ENCODE data around the gene PMP22. TPM values are rescaled to one million over a fixed set of nuclear protein-coding genes. Genes with fewer than 3 reads are reported as not detected.

Gene PMP22
- total and polyA plus RNA-seq, 4 experiments from 2014 or later, result 0.53 to 0.76 TPM; not detected in 2

DNA sequence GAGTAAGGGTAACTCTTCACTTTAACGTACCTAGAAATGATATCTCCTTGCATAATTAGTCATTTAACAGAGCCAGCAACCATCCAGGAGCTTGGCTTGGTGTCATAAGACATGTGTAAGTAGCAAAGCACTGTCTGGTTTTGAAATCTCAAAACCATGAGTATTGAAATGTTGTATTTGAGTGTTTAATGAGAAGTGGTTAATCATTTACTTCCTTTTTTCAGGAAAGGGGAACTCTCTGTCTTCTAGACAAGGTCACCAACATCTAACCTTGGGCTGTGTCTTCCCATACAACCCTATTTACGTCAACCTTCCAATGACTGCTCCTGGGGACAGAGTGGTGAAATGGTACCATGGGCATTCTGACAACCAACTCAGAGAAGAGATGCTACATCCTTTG, 27.1 kb downstream of the PMP22 start:
- H3K9me3 ChIP-seq (ENCODE audit: control insufficient read depth in 1 of 2, low read length in 2 of 2), result no peaks in the 10 kb centered on the region
- no peak for DNase-seq
- Mint-ChIP-seq H3K9me3 (peaks cover 0 to 6% (median 2%) of the 10 kb centered on the region in 8 donors), H3K4me1 (peaks cover 0 to 8% (median 1%) of the 10 kb centered on the region in 4 donors), H3K4me3 (no peak overlapping the region), H3K36me3 (no peaks in the 10 kb centered on the region), H3K27me3 (peaks cover 12 to 16% of the 10 kb centered on the region in 2 donors), H3K27ac (no peak overlapping the region)
- H3K27me3 ChIP-seq (ENCODE audit: insufficient read depth, low read length), result no peaks in the 10 kb centered on the region
- H3K4me1 ChIP-seq (ENCODE audit: insufficient read depth, low read length), result no peaks in the 10 kb centered on the region
- H3K27ac ChIP-seq (ENCODE audit: low read depth, low read length), result no peak overlapping the region
- intact Hi-C loops (cut with micrococcal nuclease), result no loop called here
- POLR2A ChIA-PET (ENCODE audit: partially characterized antibody), result no interaction called here
- no peaks in the 10 kb centered on the region for H3K36me3 ChIP-seq (ENCODE audit: insufficient read depth, low read length)
- CTCF ChIA-PET (ENCODE audit: partially characterized antibody), result interaction anchor here (1.5 kb wide), 1 partner anchor 20 kb away, joined by 4 read pairs; no protein-coding TSS in a partner anchor
- H3K4me3 ChIP-seq (ENCODE audit: low read length in 2 of 2), result no peak overlapping the region

DNA sequence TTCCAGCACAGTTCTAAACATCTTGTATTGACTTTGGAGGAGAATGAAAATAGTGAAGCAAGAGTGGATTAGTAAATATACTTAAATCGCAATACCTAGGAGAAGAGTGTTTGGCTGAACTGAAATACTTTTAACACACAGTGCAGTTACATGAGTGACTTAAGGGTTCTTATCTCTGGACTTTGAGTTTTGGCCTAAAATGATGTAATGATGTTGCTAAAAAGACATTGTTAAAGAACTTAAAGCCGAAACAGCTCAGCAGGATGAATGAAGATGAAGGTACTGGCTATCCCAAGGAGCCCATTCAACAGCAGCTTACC, 28.1 kb downstream of the PMP22 start:
- ChIA-PET CTCF (ENCODE audit: partially characterized antibody) (interaction anchor here (1.7 kb wide), 1 partner anchor 21 kb away, joined by 9 read pairs; no protein-coding TSS in a partner anchor), POLR2A (ENCODE audit: partially characterized antibody) (no interaction called here)
- Histone ChIP-seq H3K9me3 (ENCODE audit: control insufficient read depth in 1 of 2, low read length in 2 of 2) (no peaks in the 10 kb centered on the region), H3K27ac (ENCODE audit: low read depth, low read length) (no peak overlapping the region), H3K4me3 (ENCODE audit: low read length in 2 of 2) (no peak overlapping the region), H3K27me3 (ENCODE audit: insufficient read depth, low read length) (no peaks in the 10 kb centered on the region), H3K36me3 (ENCODE audit: insufficient read depth, low read length) (no peaks in the 10 kb centered on the region), H3K4me1 (ENCODE audit: insufficient read depth, low read length) (no peaks in the 10 kb centered on the region)
- no peak for DNase-seq
- intact Hi-C loops (cut with micrococcal nuclease), result no loop called here
- Mint-ChIP-seq H3K36me3 (no peaks in the 10 kb centered on the region), H3K9me3 (no peaks in the 10 kb centered on the region), H3K4me1 (peaks cover 0 to 8% (median 1%) of the 10 kb centered on the region in 4 donors), H3K4me3 (no peak overlapping the region), H3K27ac (no peak overlapping the region), H3K27me3 (peaks cover 12 to 14% of the 10 kb centered on the region in 2 donors)

DNA sequence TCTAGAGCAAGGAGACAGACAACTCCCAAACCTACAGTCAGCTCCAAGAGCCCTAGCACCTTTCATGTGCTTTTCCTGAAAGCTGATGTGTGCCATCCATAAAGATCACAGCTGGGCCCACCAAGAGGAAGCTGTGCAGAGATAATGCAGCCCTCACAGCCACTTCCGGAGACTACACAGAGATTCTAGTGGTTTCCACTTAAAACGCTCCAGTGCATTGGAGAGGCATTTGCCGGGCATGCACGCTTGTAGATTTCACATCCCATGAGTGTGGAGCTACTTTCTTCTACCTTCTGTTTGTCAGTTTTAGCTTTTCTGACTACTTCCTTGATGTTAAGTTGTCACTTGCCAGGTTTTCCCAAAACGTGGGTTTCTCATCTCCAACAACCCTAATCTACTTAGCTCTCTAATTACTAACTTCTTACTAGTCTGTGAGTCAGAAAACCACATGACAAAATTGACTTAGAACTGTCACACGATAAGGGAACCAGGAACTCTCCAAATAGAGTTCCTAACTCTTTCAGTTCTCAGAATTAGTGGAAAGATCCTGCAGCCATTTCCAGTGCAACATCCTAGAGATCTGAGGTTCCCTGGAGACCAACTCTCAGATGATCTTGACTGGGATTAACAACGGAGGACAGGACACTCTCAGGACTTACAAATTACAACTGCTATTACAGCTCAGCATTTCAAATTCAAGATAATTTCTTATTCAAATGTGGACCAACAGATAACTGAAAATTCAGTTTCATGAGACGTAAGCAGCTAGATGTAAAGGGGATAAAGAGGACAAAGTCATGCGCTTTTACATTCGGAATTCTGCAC, 28.6 kb downstream of the PMP22 start:
- Mint-ChIP-seq H3K9me3 (no peaks in the 10 kb centered on the region), H3K27me3 (peaks cover 8 to 14% of the 10 kb centered on the region in 2 donors), H3K4me3 (no peak overlapping the region), H3K36me3 (no peaks in the 10 kb centered on the region), H3K4me1 (peaks cover 0 to 8% (median 1%) of the 10 kb centered on the region in 4 donors), H3K27ac (no peak overlapping the region)
- Histone ChIP-seq H3K4me3 (ENCODE audit: low read length in 2 of 2) (no peak overlapping the region), H3K36me3 (ENCODE audit: insufficient read depth, low read length) (no peaks in the 10 kb centered on the region), H3K27ac (ENCODE audit: low read depth, low read length) (no peak overlapping the region), H3K4me1 (ENCODE audit: insufficient read depth, low read length) (no peaks in the 10 kb centered on the region), H3K27me3 (ENCODE audit: insufficient read depth, low read length) (no peaks in the 10 kb centered on the region), H3K9me3 (ENCODE audit: control insufficient read depth in 1 of 2, low read length in 2 of 2) (no peaks in the 10 kb centered on the region)
- intact Hi-C loops (cut with micrococcal nuclease), result no loop called here
- no peak for DNase-seq
- ChIA-PET CTCF (ENCODE audit: partially characterized antibody) (interaction anchor here (1.7 kb wide), 1 partner anchor 21 kb away, joined by 9 read pairs; no protein-coding TSS in a partner anchor), POLR2A (ENCODE audit: partially characterized antibody) (no interaction called here)

DNA sequence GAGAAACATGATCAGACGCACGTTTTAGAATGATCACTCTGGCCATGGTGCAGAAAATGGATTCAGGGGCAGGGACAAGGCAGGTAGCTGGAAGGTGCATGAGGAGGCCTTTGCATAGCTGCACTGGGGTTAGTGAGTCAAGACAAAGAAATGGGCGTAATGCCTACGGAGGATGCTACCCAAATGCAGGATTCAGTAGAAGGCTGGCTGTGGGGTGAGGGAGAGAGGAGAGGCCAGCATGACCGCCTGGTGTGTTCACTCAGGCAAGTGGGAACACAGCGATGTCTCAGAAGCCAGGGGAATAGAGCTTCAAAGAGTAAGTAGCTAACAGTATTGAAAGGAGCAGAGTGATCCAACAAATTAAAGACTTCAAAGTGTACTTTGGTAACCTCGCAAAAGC, 31.2 kb downstream of the PMP22 start:
- Histone ChIP-seq H3K4me3 (ENCODE audit: low read length in 2 of 2) (no peak overlapping the region), H3K36me3 (ENCODE audit: insufficient read depth, low read length) (no peaks in the 10 kb centered on the region), H3K27ac (ENCODE audit: low read depth, low read length) (no peak overlapping the region), H3K4me1 (ENCODE audit: insufficient read depth, low read length) (no peaks in the 10 kb centered on the region), H3K27me3 (ENCODE audit: insufficient read depth, low read length) (no peaks in the 10 kb centered on the region), H3K9me3 (ENCODE audit: control insufficient read depth in 1 of 2, low read length in 2 of 2) (no peaks in the 10 kb centered on the region)
- intact Hi-C loops (cut with micrococcal nuclease), result no loop called here
- POLR2A ChIA-PET (ENCODE audit: partially characterized antibody), result no interaction called here
- H3K4me3 Mint-ChIP-seq, result no peak overlapping the region
- H3K36me3 Mint-ChIP-seq, result no peaks in the 10 kb centered on the region
- H3K4me1 Mint-ChIP-seq, result peaks cover 0 to 8% (median 1%) of the 10 kb centered on the region in 4 donors
- H3K27me3 Mint-ChIP-seq, result peaks cover 10% of the 10 kb centered on the region in 2 donors
- no peak overlapping the region for H3K27ac Mint-ChIP-seq
- DNase-seq, result no peak
- no peaks in the 10 kb centered on the region for H3K9me3 Mint-ChIP-seq
- CTCF ChIA-PET (ENCODE audit: partially characterized antibody), result no interaction called here

DNA sequence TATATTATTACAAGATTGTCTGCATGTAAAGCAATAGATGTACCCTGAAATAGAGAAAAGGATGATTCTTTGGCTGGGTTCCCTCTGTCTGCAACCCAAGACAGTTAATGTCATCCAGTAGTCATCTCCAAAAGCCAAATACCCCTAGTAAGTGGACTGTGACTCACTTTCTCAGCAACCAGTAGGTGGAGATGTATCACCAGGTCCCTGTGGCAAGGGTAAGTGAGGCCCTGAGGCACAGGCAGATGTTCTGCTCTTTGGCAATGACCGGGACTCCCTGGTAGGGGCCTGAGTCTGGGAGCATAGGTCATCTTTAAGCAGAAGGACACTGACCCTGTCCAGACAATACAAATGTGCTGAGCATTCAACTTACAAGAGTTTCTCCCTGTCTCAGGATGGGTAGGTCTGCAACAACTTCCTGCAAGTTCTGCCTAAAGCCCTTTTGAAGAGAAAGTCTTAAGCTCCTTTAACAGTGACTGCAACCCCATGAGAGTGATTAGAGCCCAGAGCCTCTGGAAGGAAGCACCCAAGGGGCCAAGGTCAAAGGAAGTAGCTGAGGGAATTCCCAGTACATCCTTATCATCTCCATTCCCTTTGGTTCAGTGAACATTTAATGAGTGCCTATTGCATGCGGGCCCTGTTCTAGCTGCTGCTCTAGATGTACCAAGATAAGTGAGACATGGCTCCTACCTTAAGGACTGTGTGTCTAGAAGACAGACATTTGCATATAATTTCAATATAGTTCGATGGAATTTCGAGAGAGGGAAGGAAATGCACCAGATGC, 31.9 kb downstream of the PMP22 start:
- Mint-ChIP-seq H3K4me1 (peaks cover 0 to 8% (median 1%) of the 10 kb centered on the region in 4 donors), H3K36me3 (no peaks in the 10 kb centered on the region), H3K27me3 (peaks cover 10 to 14% of the 10 kb centered on the region in 2 donors), H3K27ac (no peak overlapping the region), H3K4me3 (no peak overlapping the region), H3K9me3 (no peaks in the 10 kb centered on the region)
- intact Hi-C loops (cut with micrococcal nuclease), result no loop called here
- Histone ChIP-seq H3K27ac (ENCODE audit: low read depth, low read length) (no peak overlapping the region), H3K27me3 (ENCODE audit: insufficient read depth, low read length) (no peaks in the 10 kb centered on the region), H3K4me3 (ENCODE audit: low read length in 2 of 2) (no peak overlapping the region), H3K36me3 (ENCODE audit: insufficient read depth, low read length) (no peaks in the 10 kb centered on the region), H3K4me1 (ENCODE audit: insufficient read depth, low read length) (no peaks in the 10 kb centered on the region), H3K9me3 (ENCODE audit: control insufficient read depth in 1 of 2, low read length in 2 of 2) (no peaks in the 10 kb centered on the region)
- POLR2A ChIA-PET (ENCODE audit: partially characterized antibody), result no interaction called here
- no peak for DNase-seq
- CTCF ChIA-PET (ENCODE audit: partially characterized antibody), result no interaction called here

DNA sequence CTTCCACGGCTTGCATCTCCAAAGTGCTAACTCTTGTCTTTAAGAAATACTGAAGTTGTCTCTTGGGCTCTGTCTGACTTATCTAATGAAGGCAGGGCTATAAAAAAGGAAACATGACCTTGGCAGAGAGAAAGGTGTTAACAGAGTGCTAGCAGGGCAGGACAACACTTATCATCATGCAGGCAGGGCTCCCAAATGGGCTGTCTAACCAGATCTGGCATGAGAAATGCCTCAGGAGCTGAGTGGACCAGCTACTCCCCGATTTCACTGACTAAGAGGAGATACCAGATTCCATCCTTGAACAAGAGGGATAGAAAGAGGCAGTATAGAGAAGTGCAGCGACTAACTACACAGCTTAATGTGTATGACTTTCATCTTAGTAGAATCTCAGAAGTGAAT, 32.6 kb downstream of the PMP22 start:
- no peak overlapping the region for H3K4me3 ChIP-seq (ENCODE audit: low read length in 2 of 2)
- Mint-ChIP-seq H3K4me1 (peaks cover 0 to 8% (median 1%) of the 10 kb centered on the region in 4 donors), H3K4me3 (no peak overlapping the region), H3K27me3 (peaks cover 10 to 14% of the 10 kb centered on the region in 2 donors), H3K9me3 (no peaks in the 10 kb centered on the region), H3K27ac (no peak overlapping the region), H3K36me3 (no peaks in the 10 kb centered on the region)
- no peak overlapping the region for H3K27ac ChIP-seq (ENCODE audit: low read depth, low read length)
- H3K9me3 ChIP-seq (ENCODE audit: control insufficient read depth in 1 of 2, low read length in 2 of 2), result no peaks in the 10 kb centered on the region
- intact Hi-C loops (cut with micrococcal nuclease), result no loop called here
- H3K36me3 ChIP-seq (ENCODE audit: insufficient read depth, low read length), result no peaks in the 10 kb centered on the region
- ChIA-PET POLR2A (ENCODE audit: partially characterized antibody) (no interaction called here), CTCF (ENCODE audit: partially characterized antibody) (no interaction called here)
- H3K27me3 ChIP-seq (ENCODE audit: insufficient read depth, low read length), result no peaks in the 10 kb centered on the region
- no peaks in the 10 kb centered on the region for H3K4me1 ChIP-seq (ENCODE audit: insufficient read depth, low read length)
- DNase-seq, result no peak

DNA sequence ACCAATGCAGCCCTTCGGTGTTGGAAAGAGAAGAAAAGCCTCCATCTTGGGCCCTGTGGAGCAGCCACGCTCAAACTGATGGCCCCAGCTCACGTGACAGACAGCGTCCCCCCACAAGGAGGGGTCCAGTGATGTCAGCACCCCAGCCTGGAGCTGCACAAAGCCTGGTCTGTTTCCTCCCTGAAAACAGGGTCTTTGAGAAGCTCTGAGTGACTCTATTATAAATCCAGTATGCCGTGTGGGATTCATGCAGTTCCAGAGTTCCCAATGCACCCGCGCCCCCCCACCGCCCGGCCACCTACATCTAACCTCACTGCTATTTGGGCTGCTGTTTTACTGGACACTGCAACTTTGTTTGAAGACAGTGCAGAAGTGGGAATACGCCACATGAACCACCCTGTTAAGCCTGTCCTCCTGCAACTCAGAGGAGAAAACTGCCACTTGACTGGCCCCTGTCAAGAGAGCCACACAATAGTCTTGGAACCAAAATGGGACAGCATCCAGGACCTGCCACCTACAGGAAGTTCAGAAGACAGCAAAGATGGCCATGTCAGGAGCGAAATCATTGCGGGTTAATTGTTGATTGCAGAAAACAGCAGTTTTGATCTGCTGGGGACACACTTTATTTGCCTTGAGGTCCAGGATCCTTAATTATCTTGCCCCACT, 33.1 kb downstream of the PMP22 start:
- no peak overlapping the region for H3K27ac Mint-ChIP-seq
- H3K4me1 Mint-ChIP-seq, result peaks cover 0 to 8% (median 1%) of the 10 kb centered on the region in 4 donors
- DNase-seq, result no peak
- Histone ChIP-seq H3K4me1 (ENCODE audit: insufficient read depth, low read length) (no peaks in the 10 kb centered on the region), H3K9me3 (ENCODE audit: control insufficient read depth in 1 of 2, low read length in 2 of 2) (no peaks in the 10 kb centered on the region), H3K27me3 (ENCODE audit: insufficient read depth, low read length) (no peaks in the 10 kb centered on the region), H3K4me3 (ENCODE audit: low read length in 2 of 2) (no peak overlapping the region), H3K27ac (ENCODE audit: low read depth, low read length) (no peak overlapping the region), H3K36me3 (ENCODE audit: insufficient read depth, low read length) (no peaks in the 10 kb centered on the region)
- no peaks in the 10 kb centered on the region for H3K36me3 Mint-ChIP-seq
- ChIA-PET CTCF (ENCODE audit: partially characterized antibody) (no interaction called here), POLR2A (ENCODE audit: partially characterized antibody) (no interaction called here)
- intact Hi-C loops (cut with micrococcal nuclease), result no loop called here
- no peaks in the 10 kb centered on the region for H3K9me3 Mint-ChIP-seq
- peaks cover 11 to 14% of the 10 kb centered on the region in 2 donors for H3K27me3 Mint-ChIP-seq
- H3K4me3 Mint-ChIP-seq, result no peak overlapping the region

Data from CD4-positive, alpha-beta memory T cell (primary cell).